NCI-H1417 (cell line): ENCODE results near the gene GNG8.

Source experiments
- DNase-seq, 3 experiments: peaks; one replicate each; lab custom pipeline; 2025; lab: John Stamatoyannopoulos, UW

GNG8 gene

GRCh38 chr19:46618670-46619231 is 17.3 kb downstream of the GNG8 start:
- peak in 1 of 3 experiments; percentile 9 for DNase-seq

GRCh38 chr19:46617601-46618000 is 18.4 kb downstream of the GNG8 start:
- no peak for DNase-seq

- peak; percentile 35 to 65 (median 55) for DNase-seq
These were observed 19.2 kb downstream of the GNG8 start for GRCh38 chr19:46616631-46617322.

- DNase-seq, result no peak
These were observed 20.0 kb downstream of the GNG8 start for GRCh38 chr19:46615966-46616365.

GRCh38 chr19:46614114-46614722 is 21.8 kb downstream of the GNG8 start:
- DNase-seq, result peak; percentile 68 to 78 (median 77)

- no peak for DNase-seq
These were observed 22.5 kb downstream of the GNG8 start for GRCh38 chr19:46613525-46613924.

- DNase-seq, result no peak
These were observed 24.2 kb downstream of the GNG8 start for GRCh38 chr19:46611776-46612175.

- no peak for DNase-seq
These were observed 24.9 kb downstream of the GNG8 start for GRCh38 chr19:46610851-46611770.

GRCh38 chr19:46610413-46610775 is 25.6 kb downstream of the GNG8 start:
- no peak for DNase-seq

- peak in 1 of 3 experiments; percentile 10 for DNase-seq
These were observed 26.2 kb downstream of the GNG8 start for GRCh38 chr19:46609511-46610412.

GRCh38 chr19:46608581-46609345 is 27.2 kb downstream of the GNG8 start:
- peak in 1 of 3 experiments; percentile 10 for DNase-seq

- DNase-seq, result no peak
These were observed 27.8 kb downstream of the GNG8 start for GRCh38 chr19:46608178-46608577.

- no peak for DNase-seq
These were observed 28.6 kb downstream of the GNG8 start for GRCh38 chr19:46607448-46607841.

GRCh38 chr19:46606681-46607447 is 29.1 kb downstream of the GNG8 start:
- no peak for DNase-seq

- DNase-seq, result no peak
These were observed 30.0 kb downstream of the GNG8 start for GRCh38 chr19:46606019-46606418.

- DNase-seq, result no peak
These were observed 30.6 kb downstream of the GNG8 start for GRCh38 chr19:46605356-46605821.

- DNase-seq, result no peak
These were observed 31.1 kb downstream of the GNG8 start for GRCh38 chr19:46604781-46605355.

GRCh38 chr19:46603752-46604231 is 32.2 kb downstream of the GNG8 start:
- DNase-seq, result no peak

- no peak for DNase-seq
These were observed 32.8 kb downstream of the GNG8 start for GRCh38 chr19:46603195-46603637.
